ENCODE data around the gene ODC1.

GRCh38 chr2:10440736-10441135, 7.4 kb downstream of the ODC1 start:
- TF ChIP-seq CTCF (conservative IDR thresholded peaks at IDR 0.05) (no peak), ZFX (IDR thresholded peaks at IDR 0.05) (no peak)

Measured in C4-2B (cell line).